Muscle of leg (tissue), 11 donors: ENCODE measurements around the gene PWWP2B. TPM values are rescaled to one million over a fixed set of nuclear protein-coding genes. Genes with fewer than 3 reads are reported as not detected.

Experiments used
- DNase-seq: peaks from one replicate; pipeline ENCODE4 v3.0.0; 2013
- H3K27ac ChIP-seq: one replicate; pipeline ENCODE4 v1.5.1; 2013; ENCODE audit warnings: mild to moderate bottlenecking, low read length, control low read depth
- H3K27me3 ChIP-seq: one replicate; pipeline ENCODE4 v1.6.1; 2013; ENCODE audit warnings: low read length; ENCODE audit not compliant: control insufficient read depth, insufficient read depth
- H3K36me3 ChIP-seq: one replicate; pipeline ENCODE4 v1.6.1; 2013; ENCODE audit warnings: low read length; ENCODE audit not compliant: control insufficient read depth, insufficient read depth
- H3K4me1 ChIP-seq: one replicate; pipeline ENCODE4 v1.6.1; 2013; ENCODE audit warnings: low read length; ENCODE audit not compliant: control insufficient read depth, insufficient read depth
- H3K4me3 ChIP-seq: one replicate; pipeline ENCODE4 v1.5.1; 2013; ENCODE audit warnings: low read length, control low read depth
- H3K9me3 ChIP-seq: replicated peaks from 2 replicates; pipeline ENCODE4 v1.6.1; 2013; ENCODE audit warnings: low read depth, low read length; ENCODE audit not compliant: control insufficient read depth
- WGBS: methylation state at CpG from one replicate; pipeline ENCODE4 v1.1.5; 2013; ENCODE audit warnings: missing lambda C conversion rate; ENCODE audit not compliant: insufficient coverage; 5-methylcytosine and 5-hydroxymethylcytosine counted together
- polyA plus RNA-seq, 8 donors: library from polyadenylated mRNA; unstranded; fragments of 120-200 nt; gene quantifications; one replicate each; pipeline versions ENCODE4 v1.2.1 to v1.2.3, GENCODE V29; 2013; ENCODE audit warnings: inconsistent platforms in 1 of 8, low replicate concordance in 1 of 8; ENCODE audit not compliant: insufficient read length in 8 of 8, insufficient read depth in 1 of 8
- total RNA-seq: library from RNA; stranded (reverse); fragments of 120-200 nt; gene quantifications from one replicate; pipeline ENCODE4 v1.2.4, GENCODE V29; 2013

The PWWP2B gene
- total and polyA plus RNA-seq, 9 donors: 5.8 to 15.1 (median 11.3) TPM

DNA sequence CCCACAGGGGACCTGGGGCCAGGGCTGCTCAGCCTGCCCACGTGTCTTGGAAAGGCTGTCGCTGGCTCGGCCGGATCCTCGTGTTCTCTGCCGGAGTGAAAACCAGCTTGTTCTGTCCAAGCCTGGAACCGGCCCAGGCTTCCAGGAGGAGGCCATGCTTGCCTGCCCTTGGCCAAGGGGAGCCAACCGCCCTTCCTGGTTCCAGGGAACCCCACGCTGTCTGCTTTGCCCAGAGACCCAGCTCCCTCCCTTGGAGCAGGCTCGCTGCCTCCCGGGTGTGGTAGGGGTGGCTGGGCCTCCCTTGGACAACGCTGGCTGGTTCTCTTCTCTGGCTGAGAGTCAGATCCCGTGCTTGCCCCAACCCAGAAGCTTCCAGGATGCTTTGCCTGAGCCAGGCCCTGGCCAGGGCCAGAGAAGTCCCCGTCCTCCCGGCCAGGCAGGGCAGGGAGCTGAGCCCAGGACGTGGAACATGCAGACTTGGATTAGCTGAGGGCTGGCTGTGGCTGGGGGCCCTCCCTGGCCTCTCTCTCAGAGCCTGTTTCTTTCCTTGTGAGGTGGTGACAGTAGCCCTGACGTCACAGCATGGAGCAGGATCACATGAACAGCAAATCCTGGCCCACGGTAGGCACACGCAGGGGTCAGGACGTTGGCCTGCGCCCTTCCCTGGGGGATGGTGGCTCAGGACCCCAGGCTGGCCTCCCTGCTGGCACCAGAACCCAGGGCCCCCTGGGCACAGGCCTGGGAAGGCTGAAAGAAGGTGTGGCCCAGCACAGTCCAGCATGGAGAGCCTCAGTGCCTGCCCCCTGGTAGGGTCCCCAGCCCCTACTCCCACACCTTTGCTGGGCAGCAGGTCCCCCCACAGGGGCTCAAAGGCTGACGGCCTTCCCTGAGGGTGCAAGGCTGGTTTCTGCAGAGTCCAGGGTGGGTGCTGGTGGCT is 67.5 kb downstream of the PWWP2B start:
- H3K27ac ChIP-seq: peak overlapping the region; percentile 62
- peaks cover 58% of the 10 kb centered on the region for H3K4me1 ChIP-seq
- H3K4me3 ChIP-seq: no peak overlapping the region
- 24% methylated on average over 20 of the region's 22 CpGs for WGBS
- no peaks in the 10 kb centered on the region for H3K36me3 ChIP-seq
- H3K9me3 ChIP-seq: no peaks in the 10 kb centered on the region
- DNase-seq: peak; percentile 91
- H3K27me3 ChIP-seq: peaks cover 2% of the 10 kb centered on the region

DNA sequence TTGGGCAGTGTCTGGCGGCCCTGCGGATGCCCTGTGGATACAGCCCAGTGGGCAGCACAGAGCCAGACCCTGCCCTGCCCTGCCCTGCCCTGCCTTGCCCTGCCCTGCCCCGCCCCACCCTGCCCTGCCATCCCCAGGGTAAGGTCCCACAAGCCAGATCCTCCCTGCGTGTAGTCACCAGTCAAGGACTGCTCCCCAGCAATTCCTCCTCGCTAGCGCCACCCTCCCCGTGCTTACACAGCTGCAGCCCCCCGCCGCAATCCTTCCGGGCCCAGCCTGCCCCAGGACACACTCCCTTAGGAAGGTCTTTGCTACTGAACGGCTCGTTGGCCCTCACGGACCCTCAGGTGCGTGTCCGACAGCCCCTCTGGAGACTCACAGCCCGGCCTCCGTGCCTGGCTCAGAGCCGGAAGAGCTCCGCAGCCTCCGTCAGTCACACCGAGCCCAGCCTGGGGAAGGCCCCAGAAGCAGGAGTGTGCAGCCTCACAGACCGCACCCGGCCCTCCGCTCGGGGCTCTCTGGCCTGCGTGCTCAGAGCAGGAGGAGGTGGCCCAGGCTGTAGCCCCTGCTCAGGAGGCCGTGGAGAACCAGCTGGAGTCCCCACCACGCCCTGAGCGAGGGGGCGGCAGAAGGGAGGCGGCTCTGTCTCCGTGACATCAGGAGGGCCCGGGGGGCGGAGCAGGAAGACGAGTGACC is 68.3 kb downstream of the PWWP2B start:
- H3K36me3 ChIP-seq: no peaks in the 10 kb centered on the region
- peak overlapping the region; percentile 62 for H3K27ac ChIP-seq
- DNase-seq: no peak
- no peak overlapping the region for H3K4me3 ChIP-seq
- no peaks in the 10 kb centered on the region for H3K9me3 ChIP-seq
- H3K27me3 ChIP-seq: no peaks in the 10 kb centered on the region
- peaks cover 61% of the 10 kb centered on the region for H3K4me1 ChIP-seq
- 72% methylated on average over 35 of the region's 35 CpGs for WGBS

DNA sequence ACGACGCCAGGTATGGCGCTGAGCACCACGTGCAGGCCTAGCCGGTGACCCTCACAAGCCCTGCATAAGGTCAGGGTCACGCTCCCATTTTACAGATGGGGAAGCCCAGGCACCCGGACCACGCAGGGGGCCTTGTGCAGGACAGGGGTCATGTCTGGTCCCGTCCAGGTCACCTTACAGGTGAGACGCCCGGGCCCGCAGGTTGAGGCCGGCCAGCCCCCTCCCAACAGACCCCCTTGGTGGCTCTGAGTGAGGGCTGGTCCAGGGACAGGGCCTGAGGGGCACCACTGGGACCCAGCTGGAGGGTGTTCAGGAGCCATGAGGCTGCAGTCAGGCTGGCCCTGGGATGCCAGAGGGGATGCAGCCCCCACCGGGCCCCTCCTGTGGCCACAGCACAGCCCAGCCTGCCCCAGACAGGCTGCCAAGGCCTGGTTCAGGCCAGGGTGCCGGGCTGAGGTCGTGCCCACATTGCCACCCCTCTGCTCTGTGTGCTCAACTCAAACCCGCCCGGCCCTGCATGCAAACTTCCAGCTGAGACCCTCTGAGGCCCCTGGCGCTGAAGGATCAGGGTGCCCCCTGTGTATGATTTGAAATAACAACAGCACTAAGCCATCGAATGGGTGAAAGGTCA is 69.0 kb downstream of the PWWP2B start:
- H3K27ac ChIP-seq: no peak overlapping the region
- no peaks in the 10 kb centered on the region for H3K36me3 ChIP-seq
- H3K27me3 ChIP-seq: no peaks in the 10 kb centered on the region
- H3K9me3 ChIP-seq: no peaks in the 10 kb centered on the region
- WGBS: 82% methylated on average over 16 of the region's 20 CpGs
- no peak for DNase-seq
- peaks cover 64% of the 10 kb centered on the region for H3K4me1 ChIP-seq
- no peak overlapping the region for H3K4me3 ChIP-seq

DNA sequence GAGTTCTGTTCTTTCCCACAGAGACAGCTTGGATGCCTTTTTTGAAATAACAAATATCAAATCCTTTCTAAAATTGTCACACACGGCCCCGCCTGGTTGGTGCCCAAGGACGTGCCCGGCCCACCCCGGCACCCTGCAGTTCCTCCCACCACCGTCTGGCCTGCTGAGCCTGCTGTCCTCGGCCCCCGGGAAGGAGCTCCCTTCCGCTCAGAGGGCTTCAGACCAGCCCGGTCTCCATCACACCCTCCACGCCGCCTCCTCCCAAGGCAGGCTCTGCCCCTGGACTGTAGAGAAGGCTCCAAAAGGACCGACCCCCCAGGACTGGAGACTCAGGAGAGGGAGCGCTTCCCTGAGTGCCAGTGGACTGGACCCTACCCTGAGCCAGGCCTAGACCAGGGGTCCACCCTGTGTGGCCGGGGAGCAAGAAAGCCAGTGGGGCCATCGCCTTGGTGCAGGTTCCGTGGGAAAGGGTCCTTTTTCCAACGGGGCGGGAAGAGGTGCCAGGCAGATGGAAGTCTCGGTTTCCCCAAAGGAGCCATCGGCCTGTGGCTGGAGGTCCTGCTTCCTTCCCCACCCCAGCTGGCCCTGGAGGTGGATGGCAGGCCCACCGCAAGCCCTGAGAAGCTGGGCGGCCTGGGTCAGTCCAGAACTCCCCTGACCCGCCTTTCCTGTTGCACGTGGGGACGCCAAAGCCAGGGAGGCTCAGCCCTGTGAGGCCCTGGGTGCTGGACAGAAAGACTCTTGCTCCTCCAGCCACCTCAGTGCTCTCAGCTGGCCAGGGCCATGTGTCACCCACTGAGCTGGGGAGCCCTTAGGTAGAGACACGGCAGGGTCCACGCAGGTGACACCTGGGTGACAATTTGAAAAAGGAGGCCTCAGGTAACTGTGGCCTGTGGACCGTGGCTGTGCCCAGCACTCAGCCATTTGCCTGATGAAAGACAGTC is 69.8 kb downstream of the PWWP2B start:
- Histone ChIP-seq H3K4me3 (no peak overlapping the region), H3K36me3 (no peaks in the 10 kb centered on the region), H3K27me3 (no peaks in the 10 kb centered on the region), H3K27ac (no peak overlapping the region), H3K9me3 (peaks cover 5% of the 10 kb centered on the region), H3K4me1 (peaks cover 59% of the 10 kb centered on the region)
- no peak for DNase-seq
- WGBS: 87% methylated on average over 29 of the region's 29 CpGs

Other genes with a start within 250 kb of the PWWP2B start
- gene DPYSL4, start 210.3 kb upstream of the PWWP2B start, total RNA-seq: 1.3 TPM
- 1 to 10 TPM; 2.0 to 7.1 (median 5.0) TPM for gene DPYSL4, start 210.3 kb upstream of the PWWP2B start, polyA plus RNA-seq
- 9.4 TPM for gene STK32C, start 89.2 kb upstream of the PWWP2B start, total RNA-seq
- gene STK32C, start 89.2 kb upstream of the PWWP2B start, polyA plus RNA-seq: 10 to 100 TPM in 7 of 8 donors, 1 to 10 TPM in 1; 9.8 to 14.7 (median 12.7) TPM
- 6.3 TPM for gene LRRC27, start 65.0 kb upstream of the PWWP2B start, total RNA-seq
- gene LRRC27, start 65.0 kb upstream of the PWWP2B start, polyA plus RNA-seq: 10 to 100 TPM in 2 of 8 donors, 1 to 10 TPM in 6; 6.4 to 10.3 (median 8.2) TPM
- gene INPP5A, start 140.6 kb downstream of the PWWP2B start, total RNA-seq: 34.1 TPM
- 10 to 100 TPM; 38.7 to 56.2 (median 44.7) TPM for gene INPP5A, start 140.6 kb downstream of the PWWP2B start, polyA plus RNA-seq